ENCODE data around the gene COX7C.
"Not testable (repeated sequence)": the region's sequence is repeated elsewhere in the genome, so short reads cannot be mapped to it uniquely, and the experiment has no call there.

The COX7C gene

GRCh38 chr5:86617756-86618576 is at the start of gene COX7C:
Gene COX7C (plus strand): TSS chr5:86617941. CDS start chr5:86618056, 115 bp downstream.
- peaks cover 4% of the 10 kb centered on the region for H3K9me3 Mint-ChIP-seq
- peaks cover 6% of the 10 kb centered on the region for H3K27me3 Mint-ChIP-seq
- peaks cover 50% of the 10 kb centered on the region for H3K36me3 Mint-ChIP-seq (ENCODE audit: low read depth)
- H3K4me1 Mint-ChIP-seq, result peaks cover 21% of the 10 kb centered on the region
- ATAC-seq (peak; percentile 99), DNase-seq (peak; percentile 86)
- H3K27ac Mint-ChIP-seq, result peak within 1 kb of the TSS; percentile 99
- H3K4me3 Mint-ChIP-seq, result peak within 1 kb of the TSS; percentile 100

- ATAC-seq; H3K27me3 Mint-ChIP-seq; H3K4me3 Mint-ChIP-seq; H3K9me3 Mint-ChIP-seq; H3K27ac Mint-ChIP-seq; DNase-seq; H3K4me1 Mint-ChIP-seq; H3K36me3 Mint-ChIP-seq (ENCODE audit: low read depth): not testable (repeated sequence)
Observed at GRCh38 chr5:86569522-86570426, 48.0 kb upstream of the COX7C start.

GRCh38 chr5:86570427-86571083 is 47.2 kb upstream of the COX7C start:
- DNase-seq (no peak), ATAC-seq (no peak)
- no peaks in the 10 kb centered on the region for H3K4me1 Mint-ChIP-seq
- no peaks in the 10 kb centered on the region for H3K36me3 Mint-ChIP-seq (ENCODE audit: low read depth)
- H3K4me3 Mint-ChIP-seq, result no peak overlapping the region
- peaks cover 2% of the 10 kb centered on the region for H3K27me3 Mint-ChIP-seq
- H3K27ac Mint-ChIP-seq, result no peak overlapping the region
- peaks cover 3% of the 10 kb centered on the region for H3K9me3 Mint-ChIP-seq

- ATAC-seq; H3K36me3 Mint-ChIP-seq (ENCODE audit: low read depth); H3K27ac Mint-ChIP-seq; H3K27me3 Mint-ChIP-seq; H3K4me3 Mint-ChIP-seq; H3K4me1 Mint-ChIP-seq; H3K9me3 Mint-ChIP-seq; DNase-seq: not testable (repeated sequence)
Observed at GRCh38 chr5:86571109-86571508, 46.6 kb upstream of the COX7C start.

- H3K4me1 Mint-ChIP-seq, result no peaks in the 10 kb centered on the region
- no peak overlapping the region for H3K27ac Mint-ChIP-seq
- H3K9me3 Mint-ChIP-seq, result peaks cover 3% of the 10 kb centered on the region
- peaks cover 4% of the 10 kb centered on the region for H3K27me3 Mint-ChIP-seq
- no peak for ATAC-seq
- H3K36me3 Mint-ChIP-seq (ENCODE audit: low read depth), result no peaks in the 10 kb centered on the region
- DNase-seq, result no peak
- no peak overlapping the region for H3K4me3 Mint-ChIP-seq
Observed at GRCh38 chr5:86572825-86573517, 44.8 kb upstream of the COX7C start.

GRCh38 chr5:86579502-86579901 is 38.2 kb upstream of the COX7C start:
- Mint-ChIP-seq H3K4me3 (no peak overlapping the region), H3K36me3 (ENCODE audit: low read depth) (no peaks in the 10 kb centered on the region), H3K4me1 (no peaks in the 10 kb centered on the region), H3K27me3 (peaks cover 4% of the 10 kb centered on the region), H3K9me3 (peaks cover 7% of the 10 kb centered on the region), H3K27ac (no peak overlapping the region)
- ATAC-seq, result no peak
- no peak for DNase-seq

GRCh38 chr5:86596476-86596875 is 21.3 kb upstream of the COX7C start:
- Mint-ChIP-seq H3K27ac (no peak overlapping the region), H3K9me3 (no peaks in the 10 kb centered on the region), H3K36me3 (ENCODE audit: low read depth) (no peaks in the 10 kb centered on the region), H3K4me3 (no peak overlapping the region), H3K27me3 (peaks cover 32% of the 10 kb centered on the region), H3K4me1 (no peaks in the 10 kb centered on the region)
- DNase-seq (no peak), ATAC-seq (no peak)

GRCh38 chr5:86605881-86606280 is 11.9 kb upstream of the COX7C start:
- H3K9me3 Mint-ChIP-seq, result no peaks in the 10 kb centered on the region
- ATAC-seq, result no peak

GRCh38 chr5:86613455-86613854 is 4.3 kb upstream of the COX7C start:
- Mint-ChIP-seq H3K4me3 (no peak overlapping the region), H3K4me1 (peaks cover 4% of the 10 kb centered on the region), H3K27me3 (peaks cover 27% of the 10 kb centered on the region), H3K27ac (no peak overlapping the region), H3K36me3 (ENCODE audit: low read depth) (peaks cover 12% of the 10 kb centered on the region), H3K9me3 (peaks cover 4% of the 10 kb centered on the region)
- DNase-seq, result no peak
- ATAC-seq, result no peak

More at GRCh38 chr5:86605881-86606280, 11.9 kb upstream of the COX7C start:
- H3K27ac Mint-ChIP-seq, result no peak overlapping the region
- H3K4me3 Mint-ChIP-seq, result no peak overlapping the region
- no peaks in the 10 kb centered on the region for H3K36me3 Mint-ChIP-seq (ENCODE audit: low read depth)
- H3K4me1 Mint-ChIP-seq, result no peaks in the 10 kb centered on the region
- DNase-seq, result no peak
- peaks cover 9% of the 10 kb centered on the region for H3K27me3 Mint-ChIP-seq

- Mint-ChIP-seq H3K27ac (peak overlapping the region; percentile 99), H3K36me3 (ENCODE audit: low read depth) (peaks cover 47% of the 10 kb centered on the region), H3K27me3 (peaks cover 9% of the 10 kb centered on the region), H3K9me3 (peaks cover 4% of the 10 kb centered on the region), H3K4me3 (peak overlapping the region; percentile 100), H3K4me1 (peaks cover 21% of the 10 kb centered on the region)
- DNase-seq (no peak), ATAC-seq (no peak)
Observed at GRCh38 chr5:86617309-86617755, 409 bp upstream of the COX7C start.

GRCh38 chr5:86623785-86624483 is 6.2 kb downstream of the COX7C start:
- peaks cover 37% of the 10 kb centered on the region for H3K36me3 Mint-ChIP-seq (ENCODE audit: low read depth)
- H3K4me3 Mint-ChIP-seq, result no peak overlapping the region
- no peak for ATAC-seq

GRCh38 chr5:86625148-86625547 is 7.4 kb downstream of the COX7C start:
- no peak overlapping the region for H3K4me3 Mint-ChIP-seq
- DNase-seq (no peak), ATAC-seq (no peak)
- H3K27ac Mint-ChIP-seq, result no peak overlapping the region
- no peaks in the 10 kb centered on the region for H3K9me3 Mint-ChIP-seq
- peaks cover 25% of the 10 kb centered on the region for H3K36me3 Mint-ChIP-seq (ENCODE audit: low read depth)
- H3K27me3 Mint-ChIP-seq, result no peaks in the 10 kb centered on the region
- peaks cover 3% of the 10 kb centered on the region for H3K4me1 Mint-ChIP-seq

More at GRCh38 chr5:86623785-86624483, 6.2 kb downstream of the COX7C start:
- Mint-ChIP-seq H3K27me3 (no peaks in the 10 kb centered on the region), H3K27ac (no peak overlapping the region), H3K4me1 (peaks cover 15% of the 10 kb centered on the region), H3K9me3 (no peaks in the 10 kb centered on the region)
- no peak for DNase-seq

- H3K4me3 Mint-ChIP-seq, result no peak overlapping the region
- peaks cover 2% of the 10 kb centered on the region for H3K27me3 Mint-ChIP-seq
- DNase-seq (no peak), ATAC-seq (no peak)
- peaks cover 15% of the 10 kb centered on the region for H3K36me3 Mint-ChIP-seq (ENCODE audit: low read depth)
- H3K9me3 Mint-ChIP-seq, result no peaks in the 10 kb centered on the region
- no peaks in the 10 kb centered on the region for H3K4me1 Mint-ChIP-seq
- no peak overlapping the region for H3K27ac Mint-ChIP-seq
Observed at GRCh38 chr5:86626149-86626548, 8.4 kb downstream of the COX7C start.
